ENCODE measurements around the gene MCC.
A peak's percentile ranks its signal among the peaks of the same experiment; 100 is the strongest.

MCC gene

GRCh38 chr5:113389116-113389515, 99.1 kb downstream of the MCC start:
- no peak for DNase-seq (ENCODE audit: low read depth)
- TF ChIP-seq CTCF (conservative IDR thresholded peaks at IDR 0.05; ENCODE audit: control insufficient read depth, insufficient read depth, low read depth, low read length) = no peak

GRCh38 chr5:113387844-113388243, 100.4 kb downstream of the MCC start:
- no peak overlapping the region for H3K4me3 ChIP-seq (ENCODE audit: control insufficient read depth, low read depth, low read length)
- DNase-seq (ENCODE audit: low read depth) = no peak
- no peak for TF ChIP-seq CTCF (conservative IDR thresholded peaks at IDR 0.05; ENCODE audit: control insufficient read depth, insufficient read depth, low read depth, low read length)

More at GRCh38 chr5:113389116-113389515, 99.1 kb downstream of the MCC start:
- H3K4me3 ChIP-seq (ENCODE audit: control insufficient read depth, low read depth, low read length) = no peak overlapping the region

GRCh38 chr5:113384782-113385285, 103.4 kb downstream of the MCC start:
- no peak for DNase-seq (ENCODE audit: low read depth)

GRCh38 chr5:113382731-113383130, 105.5 kb downstream of the MCC start:
- TF ChIP-seq CTCF (conservative IDR thresholded peaks at IDR 0.05; ENCODE audit: control insufficient read depth, insufficient read depth, low read depth, low read length) = no peak
- DNase-seq (ENCODE audit: low read depth) = peak; percentile 26
- no peak overlapping the region for H3K4me3 ChIP-seq (ENCODE audit: control insufficient read depth, low read depth, low read length)

More at GRCh38 chr5:113384782-113385285, 103.4 kb downstream of the MCC start:
- TF ChIP-seq CTCF (conservative IDR thresholded peaks at IDR 0.05; ENCODE audit: control insufficient read depth, insufficient read depth, low read depth, low read length) = no peak
- no peak overlapping the region for H3K4me3 ChIP-seq (ENCODE audit: control insufficient read depth, low read depth, low read length)

- no peak overlapping the region for H3K4me3 ChIP-seq (ENCODE audit: control insufficient read depth, low read depth, low read length)
- DNase-seq (ENCODE audit: low read depth) = no peak
- no peak for TF ChIP-seq CTCF (conservative IDR thresholded peaks at IDR 0.05; ENCODE audit: control insufficient read depth, insufficient read depth, low read depth, low read length)
Measured at GRCh38 chr5:113381791-113382190, 106.5 kb downstream of the MCC start.

GRCh38 chr5:113380807-113381326, 107.4 kb downstream of the MCC start:
- no peak for DNase-seq (ENCODE audit: low read depth)
- no peak for TF ChIP-seq CTCF (conservative IDR thresholded peaks at IDR 0.05; ENCODE audit: control insufficient read depth, insufficient read depth, low read depth, low read length)
- H3K4me3 ChIP-seq (ENCODE audit: control insufficient read depth, low read depth, low read length) = no peak overlapping the region
